Esophagus muscularis mucosa (tissue), 3 donors: ENCODE measurements around the gene PRLH.

Experiments used
- POLR2A ChIP-seq: fragments of 450-650 bp; IDR thresholded peaks from one replicate; pipeline ENCODE4 v1.6.1; 2017; ENCODE audit warnings: antibody characterized with exemption, moderate library complexity, mild to moderate bottlenecking, low read depth
- TF ChIP-seq, protein P1 (sequence below), 3 experiments: fragments of 200-600 bp in 2 of 3; fragments of 450-650 bp in 1 of 3; sonication (generic) in 2 of 3; IDR thresholded peaks; one replicate each; pipeline ENCODE4 v1.5.1; 2017 to 2019; ENCODE audit warnings: antibody characterized with exemption in 3 of 3, mild to moderate bottlenecking in 2 of 3, moderate library complexity in 1 of 3

DNA sequence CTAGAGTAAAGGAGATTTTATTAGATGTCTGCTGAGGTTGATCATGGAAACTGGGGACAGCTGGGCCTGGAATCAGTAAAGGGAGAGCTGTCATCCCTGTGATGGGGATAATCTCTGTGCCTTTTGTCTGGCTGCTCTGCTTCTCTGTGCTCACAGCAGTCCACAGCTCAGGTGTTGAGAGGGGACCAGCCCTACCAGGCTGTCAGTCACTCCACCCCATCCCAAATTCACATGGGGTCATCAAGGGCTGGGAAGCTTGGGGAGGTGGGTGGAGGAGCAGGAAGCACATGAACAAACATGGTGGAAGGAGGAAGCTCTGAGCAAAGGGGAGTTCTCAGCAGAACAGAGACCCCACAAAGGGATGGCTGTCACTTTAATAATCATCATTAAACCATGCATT lies 47.3 kb downstream of the PRLH start:
- TF ChIP-seq, protein P1, sequence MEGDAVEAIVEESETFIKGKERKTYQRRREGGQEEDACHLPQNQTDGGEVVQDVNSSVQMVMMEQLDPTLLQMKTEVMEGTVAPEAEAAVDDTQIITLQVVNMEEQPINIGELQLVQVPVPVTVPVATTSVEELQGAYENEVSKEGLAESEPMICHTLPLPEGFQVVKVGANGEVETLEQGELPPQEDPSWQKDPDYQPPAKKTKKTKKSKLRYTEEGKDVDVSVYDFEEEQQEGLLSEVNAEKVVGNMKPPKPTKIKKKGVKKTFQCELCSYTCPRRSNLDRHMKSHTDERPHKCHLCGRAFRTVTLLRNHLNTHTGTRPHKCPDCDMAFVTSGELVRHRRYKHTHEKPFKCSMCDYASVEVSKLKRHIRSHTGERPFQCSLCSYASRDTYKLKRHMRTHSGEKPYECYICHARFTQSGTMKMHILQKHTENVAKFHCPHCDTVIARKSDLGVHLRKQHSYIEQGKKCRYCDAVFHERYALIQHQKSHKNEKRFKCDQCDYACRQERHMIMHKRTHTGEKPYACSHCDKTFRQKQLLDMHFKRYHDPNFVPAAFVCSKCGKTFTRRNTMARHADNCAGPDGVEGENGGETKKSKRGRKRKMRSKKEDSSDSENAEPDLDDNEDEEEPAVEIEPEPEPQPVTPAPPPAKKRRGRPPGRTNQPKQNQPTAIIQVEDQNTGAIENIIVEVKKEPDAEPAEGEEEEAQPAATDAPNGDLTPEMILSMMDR (IDR thresholded peaks at IDR 0.05) = no peak
- TF ChIP-seq POLR2A = no peak
